Uterus (tissue), 2 donors: Measurements from ENCODE around the gene C11orf21.

ENCODE experiments used
- CTCF ChIP-seq, 4 experiments: fragments of 200-600 bp in 2 of 4; fragments of 450-650 bp in 2 of 4; sonication (generic) in 2 of 4; IDR thresholded peaks; one replicate each; pipeline ENCODE4 v1.5.1; 2016 to 2019; ENCODE audit warnings: antibody characterized with exemption in 4 of 4, mild to moderate bottlenecking in 2 of 4, moderate library complexity in 1 of 4
- POLR2A ChIP-seq, 2 donors: fragments of 450-650 bp; IDR thresholded peaks; one replicate each; pipeline ENCODE4 v1.6.1; 2016; ENCODE audit warnings: antibody characterized with exemption in 2 of 2, mild to moderate bottlenecking in 1 of 2, moderate library complexity in 1 of 2

DNA sequence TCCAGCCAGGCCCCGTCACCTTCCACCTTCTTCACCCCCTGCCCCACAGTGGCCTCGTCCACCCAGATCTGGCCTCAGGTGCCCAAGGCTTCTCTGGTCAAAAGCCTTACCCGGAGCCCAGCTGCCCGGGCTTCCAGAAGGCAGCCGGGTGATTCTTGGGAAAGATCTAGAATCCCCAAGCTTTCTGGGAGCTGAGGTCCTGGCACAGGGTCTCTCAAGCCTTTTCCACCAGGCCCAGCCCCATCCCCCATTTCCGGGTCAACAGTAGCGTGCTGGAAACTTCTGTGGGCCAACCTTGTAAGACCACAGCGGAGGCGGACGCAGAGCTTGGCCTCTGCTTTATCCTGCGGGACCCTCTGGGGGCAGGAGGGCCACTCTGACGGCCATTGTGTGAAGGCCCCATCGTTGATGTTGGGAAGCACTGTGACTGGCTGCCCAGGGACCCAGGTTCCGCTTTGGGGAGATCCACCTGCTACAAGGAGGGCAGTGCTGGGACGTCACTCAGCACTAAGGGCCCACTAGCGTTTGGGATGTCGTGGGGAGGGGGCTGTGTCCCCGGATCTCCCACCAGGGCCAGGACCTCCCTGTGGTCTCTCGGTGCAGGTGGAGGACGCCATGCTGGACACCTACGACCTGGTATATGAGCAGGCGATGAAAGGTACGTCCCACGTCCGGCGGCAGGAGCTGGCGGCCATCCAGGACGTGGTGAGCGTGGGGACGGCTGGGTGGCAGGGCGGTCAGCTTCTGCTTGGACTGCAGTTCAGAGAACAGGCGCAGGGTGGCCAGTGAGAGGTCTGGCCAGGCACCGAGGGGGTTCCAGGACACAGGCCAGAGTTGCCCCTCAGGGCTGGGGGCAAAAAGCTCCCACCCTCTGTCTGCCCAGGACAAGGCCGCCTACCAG lies 11.6 kb upstream of the C11orf21 start:
- TF ChIP-seq POLR2A (IDR thresholded peaks at IDR 0.05) (no peak), CTCF (IDR thresholded peaks at IDR 0.05) (no peak)
